Keratinocyte (primary cell): ENCODE data around the gene ONECUT2.

Experiments
- CTCF ChIP-seq, 3 experiments: IDR thresholded peaks in 1 of 3; conservative IDR thresholded peaks in 1 of 3; optimal IDR thresholded peaks in 1 of 3; 2 replicates in 2 of 3; 3 replicates in 1 of 3; pipeline versions ENCODE3 to v1.5.1; 2011; ENCODE audit warnings: low read length in 3 of 3, mild to moderate bottlenecking in 3 of 3, moderate library complexity in 2 of 3, control low read depth in 1 of 3, inconsistent platforms in 1 of 3; ENCODE audit not compliant: insufficient read depth in 2 of 3; ENCODE audit errors: extremely low read depth in 1 of 3
- EZH2 ChIP-seq: IDR thresholded peaks from one replicate; pipeline ENCODE4 v1.6.1; 2012; ENCODE audit warnings: inconsistent platforms, mild to moderate bottlenecking, low read length, moderate library complexity

DNA sequence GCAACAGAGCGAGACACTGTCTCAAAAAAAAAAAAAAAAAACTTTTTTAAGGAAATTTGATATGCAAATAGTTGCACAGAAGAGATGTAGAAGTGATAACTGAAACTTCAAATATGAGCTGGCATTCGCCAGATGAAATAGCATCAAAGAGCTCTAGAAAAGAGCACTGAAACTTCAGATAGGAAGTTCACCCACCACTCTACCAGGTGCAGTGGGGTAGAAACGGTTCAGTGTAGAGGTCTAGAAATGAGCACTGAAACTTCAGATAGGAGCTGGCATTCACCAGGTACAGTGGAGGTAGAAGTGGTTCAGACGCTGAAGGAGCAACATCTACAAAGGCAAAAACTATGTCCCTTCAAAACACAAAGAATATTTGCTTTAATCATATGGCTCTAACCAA lies 9.0 kb upstream of the ONECUT2 start:
- TF ChIP-seq EZH2 = no peak
- no peak for TF ChIP-seq CTCF (optimal IDR thresholded peaks at IDR 0.05 in 1 of 3, IDR thresholded peaks at IDR 0.05 in 1 of 3, conservative IDR thresholded peaks at IDR 0.05 in 1 of 3; ENCODE audit: extremely low read depth in 1 of 3, insufficient read depth in 2 of 3, low read length in 3 of 3)
